Neural progenitor cell (in vitro differentiated cells): ENCODE measurements around the gene PRKCH.

Source experiments
- CTCF ChIP-seq: fragments of 200-600 bp; sonication (generic); IDR thresholded peaks from 2 replicates; pipeline ENCODE4 v1.5.1; 2017; ENCODE audit warnings: antibody characterized with exemption, mild to moderate bottlenecking
- EZH2 ChIP-seq: fragments of 200-600 bp; sonication (generic); IDR thresholded peaks from 2 replicates; pipeline ENCODE4 v1.6.1; 2017; ENCODE audit warnings: antibody characterized with exemption, mild to moderate bottlenecking, moderate library complexity
- EZH2phosphoT487 ChIP-seq: fragments of 200-600 bp; sonication (generic); IDR thresholded peaks from 2 replicates; pipeline ENCODE4 v1.6.1; 2017; ENCODE audit warnings: antibody characterized with exemption

GRCh38 chr14:61454545-61454944, 133.2 kb downstream of the PRKCH start:
- TF ChIP-seq EZH2 (no peak), CTCF (no peak), EZH2phosphoT487 (no peak)
